Kidney (tissue), 14 donors: ENCODE data around the gene TRAF3IP1. TPM values are rescaled to one million over a fixed set of nuclear protein-coding genes. Genes with fewer than 3 reads are reported as not detected.

ENCODE experiments used
- DNase-seq, 5 donors: peaks; one replicate each; pipeline ENCODE4 v3.0.0-alpha.2; 2013 to 2020
- FAIRE-seq: peaks from 2 replicates; lab custom pipeline; 2012; peaks lifted over from hg19 to GRCh38; lab: Jason Lieb, UNC
- H3K27ac ChIP-seq, 2 donors: one replicate each; pipeline ENCODE4 v1.7.0; 2013; ENCODE audit warnings: low read depth in 2 of 2, low read length in 2 of 2, inconsistent platforms in 1 of 2
- H3K27me3 ChIP-seq: one replicate; pipeline ENCODE4 v1.7.1; 2013; ENCODE audit warnings: low read length, inconsistent platforms; ENCODE audit not compliant: control insufficient read depth, insufficient read depth
- H3K36me3 ChIP-seq, 3 donors: one replicate each; pipeline versions ENCODE4 v1.7.0 to v1.7.1; 2013; ENCODE audit warnings: low read length in 3 of 3, control low read depth in 1 of 3, inconsistent platforms in 1 of 3; ENCODE audit not compliant: insufficient read depth in 3 of 3, control insufficient read depth in 2 of 3
- H3K4me1 ChIP-seq, 3 donors: one replicate each; pipeline versions ENCODE4 v1.7.0 to v1.7.1; 2013; ENCODE audit warnings: low read length in 3 of 3, inconsistent platforms in 1 of 3, low read depth in 1 of 3; ENCODE audit not compliant: control insufficient read depth in 2 of 3, insufficient read depth in 2 of 3
- H3K4me3 ChIP-seq, 3 donors: one replicate each; pipeline versions ENCODE4 v1.7.0 to v1.8.1; 2013; ENCODE audit warnings: low read length in 3 of 3, control low read depth in 1 of 3, inconsistent platforms in 1 of 3
- H3K9ac ChIP-seq, 3 donors: one replicate each; pipeline versions ENCODE4 v1.7.0 to v1.7.1; 2013; ENCODE audit warnings: low read length in 3 of 3, control low read depth in 1 of 3, inconsistent platforms in 1 of 3
- H3K9me3 ChIP-seq, 3 donors: one replicate each; pipeline versions ENCODE4 v1.7.0 to v1.7.1; 2013; ENCODE audit warnings: low read length in 3 of 3, control low read depth in 1 of 3, inconsistent platforms in 1 of 3; ENCODE audit not compliant: control insufficient read depth in 2 of 3, insufficient read depth in 1 of 3
- CTCF ChIP-seq: IDR thresholded peaks from 3 replicates; pipeline ENCODE4 v1.5.1; 2012; ENCODE audit warnings: mild to moderate bottlenecking, moderate library complexity, borderline replicate concordance; ENCODE audit not compliant: insufficient read depth; ENCODE audit errors: extremely low read depth
- intact Hi-C: fragments of 100-400 bp; cut with DNase I; formaldehyde crosslinking; loops from one replicate; pipeline ENCODE4 v1.11.1; 2022
- polyA plus RNA-seq: library from polyadenylated mRNA; stranded (reverse); fragments of 350-450 nt; fragmentation: Illumina TruSeq; extraction: RNeasy Lipid Tissue Mini Kit (QIAGEN cat#74804); gene quantifications from one replicate; pipeline ENCODE4 v1.2.3, GENCODE V29; 2014; ENCODE audit warnings: low read depth, low replicate concordance; ENCODE audit not compliant: insufficient read depth
- total RNA-seq: library from RNA; stranded (reverse); fragmentation: NEBNext Ultra II Directional; extraction: Animal tissue kit (Norgen Biotek cat#: 25700); gene quantifications from one replicate; pipeline ENCODE4 v1.2.1, GENCODE V29; 2021
- donor health status: control.
- donor health status: control.
- donor health status: control.
- donor health status: control.
- donor health status: control.
- donor health status: DM: yes; HTN: yes; CAD: no.
- donor health status: Normal renal cell carcinoma (clear cell type).

Gene TRAF3IP1
- total and polyA plus RNA-seq, 2 donors from 2014 or later, result 6.4 to 24.2 TPM

- Histone ChIP-seq H3K27ac (peak overlapping the region; percentile 88 to 91), H3K4me3 (peak overlapping the region in 2 of 3 donors; percentile 7 to 83), H3K4me1 (peaks cover 3 to 46% (median 31%) of the 10 kb centered on the region in 3 donors), H3K9me3 (no peaks in the 10 kb centered on the region), H3K27me3 (no peaks in the 10 kb centered on the region), H3K36me3 (no peaks in the 10 kb centered on the region), H3K9ac (peak overlapping the region in 1 of 3 donors; percentile 60)
- no peak for FAIRE-seq
- intact Hi-C loops, result no loop called here
- DNase-seq, result peak; percentile 75 to 91 (median 88)
- TF ChIP-seq CTCF, result no peak
Observed at GRCh38 chr2:238285653-238286082, 34.6 kb upstream of the TRAF3IP1 start.

- intact Hi-C loops, result no loop called here
- Histone ChIP-seq H3K9me3 (no peaks in the 10 kb centered on the region), H3K36me3 (no peaks in the 10 kb centered on the region), H3K4me3 (peak overlapping the region in 1 of 3 donors; percentile 83), H3K27me3 (no peaks in the 10 kb centered on the region), H3K4me1 (peaks cover 3 to 46% (median 31%) of the 10 kb centered on the region in 3 donors), H3K9ac (peak overlapping the region in 1 of 3 donors; percentile 24), H3K27ac (peak overlapping the region; percentile 88 to 91)
- peak in 1 of 5 donors; percentile 33 for DNase-seq
- no peak for FAIRE-seq
- no peak for TF ChIP-seq CTCF
Observed at GRCh38 chr2:238286095-238286494, 34.2 kb upstream of the TRAF3IP1 start.

GRCh38 chr2:238286551-238286950 lies 33.8 kb upstream of the TRAF3IP1 start:
- FAIRE-seq (no peak), DNase-seq (peak in 2 of 5 donors; percentile 44 to 83)
- Histone ChIP-seq H3K27ac (peak overlapping the region; percentile 88 to 91), H3K9me3 (no peaks in the 10 kb centered on the region), H3K4me3 (peak overlapping the region in 1 of 3 donors; percentile 83), H3K36me3 (no peaks in the 10 kb centered on the region), H3K9ac (peak overlapping the region in 1 of 3 donors; percentile 97), H3K27me3 (no peaks in the 10 kb centered on the region), H3K4me1 (peaks cover 3 to 46% (median 31%) of the 10 kb centered on the region in 3 donors)
- intact Hi-C loops, result no loop called here
- no peak for TF ChIP-seq CTCF
